Activated CD8-positive, alpha-beta memory T cell treated with anti-CD3 and anti-CD28 coated beads for 4 hours (primary cell): ENCODE data around the gene SDK1.

ENCODE experiments used
- DNase-seq, 2 donors: peaks; one replicate each; pipeline ENCODE4 v3.0.0-alpha.2; 2020; ENCODE audit warnings: low read depth in 2 of 2

The SDK1 gene

DNA sequence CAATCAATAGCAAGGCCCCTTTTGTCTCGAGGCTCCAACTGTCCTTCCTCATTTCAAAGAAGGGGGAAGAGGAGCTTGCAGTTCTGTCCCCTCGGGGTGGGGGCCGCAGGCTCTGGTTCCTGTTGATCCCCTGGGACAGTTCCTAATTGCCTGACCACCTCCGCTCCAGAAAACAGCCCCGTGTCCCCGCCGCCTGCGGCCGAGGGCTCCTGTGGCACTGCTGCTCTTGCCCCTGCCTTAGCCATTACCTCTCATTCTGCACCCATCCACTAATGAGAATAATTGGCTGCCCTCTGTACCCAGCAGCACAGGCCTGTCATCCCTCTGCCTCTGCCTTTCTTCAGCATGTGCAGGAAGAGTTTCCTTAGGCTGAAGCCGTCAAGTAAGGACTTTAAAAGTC is 712.7 kb downstream of the SDK1 start:
- no peak for DNase-seq

GRCh38 chr7:4014346-4015050 is 713.4 kb downstream of the SDK1 start:
- DNase-seq: no peak

DNA sequence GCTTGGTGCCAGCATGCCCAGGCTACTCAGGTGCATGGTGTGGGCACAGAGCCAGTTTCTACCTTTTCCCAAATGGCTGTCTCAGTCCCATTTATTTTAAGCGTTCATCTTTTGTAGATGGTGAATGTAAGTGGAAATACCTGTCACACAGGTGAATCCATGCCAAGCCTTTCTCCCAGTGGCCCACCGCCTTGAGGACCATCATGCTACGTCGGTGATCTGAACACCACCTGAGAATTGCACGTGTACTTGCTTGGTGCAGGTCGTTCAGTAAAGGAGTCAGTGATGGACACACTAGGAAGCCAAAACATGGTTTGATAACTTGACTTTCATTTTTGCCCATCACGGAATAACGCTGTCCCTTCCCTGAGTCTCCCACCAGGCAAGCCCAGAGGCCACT is 714.3 kb downstream of the SDK1 start:
- DNase-seq: no peak

DNA sequence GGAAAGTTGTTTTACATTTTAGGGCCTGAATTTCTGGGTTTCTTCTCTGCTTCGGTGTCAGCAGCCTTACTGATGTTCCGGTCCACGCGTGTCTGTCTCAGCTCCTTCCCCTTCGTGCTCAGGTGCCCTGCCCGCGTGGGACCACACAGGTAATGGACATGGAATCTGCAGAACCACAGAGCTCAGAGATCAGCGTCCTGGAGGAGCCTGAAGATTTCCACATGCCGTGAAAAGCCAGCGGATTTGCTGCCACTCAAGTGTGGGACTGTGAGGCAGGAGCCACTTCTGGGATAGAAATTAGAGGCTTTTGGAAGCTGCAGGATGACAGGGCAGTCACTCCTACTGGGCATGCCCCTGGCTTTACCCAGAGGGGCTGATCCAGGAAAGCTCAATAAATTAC is 714.9 kb downstream of the SDK1 start:
- DNase-seq: no peak

DNA sequence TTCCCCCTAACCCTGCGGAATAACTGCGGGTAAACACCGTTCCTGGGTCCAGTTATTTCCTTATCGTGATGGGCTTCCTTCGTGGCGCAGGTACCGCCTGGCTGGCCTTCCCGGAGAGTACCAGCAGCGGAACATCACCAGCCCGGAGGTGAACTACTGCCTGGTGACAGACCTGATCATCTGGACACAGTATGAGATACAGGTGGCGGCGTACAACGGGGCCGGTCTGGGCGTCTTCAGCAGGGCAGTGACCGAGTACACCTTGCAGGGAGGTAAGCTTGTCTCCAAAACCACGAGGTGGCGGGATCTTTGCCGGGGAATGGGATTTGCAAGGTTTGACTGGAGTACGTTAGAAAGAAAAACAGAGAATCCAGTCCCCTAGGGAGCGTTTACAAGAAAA is 716.0 kb downstream of the SDK1 start:
- DNase-seq: no peak

DNA sequence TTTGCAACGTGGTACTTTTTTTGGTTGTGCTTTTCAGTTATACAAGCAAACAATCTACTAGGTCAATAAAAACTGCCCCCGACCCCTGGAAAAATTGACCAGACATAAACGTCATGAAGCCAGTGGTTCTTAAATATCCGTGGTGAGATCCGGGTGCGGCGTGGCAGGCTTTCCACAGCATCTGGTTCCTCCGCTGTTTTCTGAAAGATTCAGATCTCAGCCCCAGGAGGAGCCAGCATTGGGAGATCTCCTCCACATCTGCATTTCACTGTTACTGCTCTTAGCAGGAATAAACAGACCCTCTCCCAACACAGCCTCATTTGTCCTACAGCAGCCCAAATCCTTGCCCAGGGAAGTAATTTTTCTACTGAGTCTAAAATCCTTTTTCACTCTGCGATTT is 716.7 kb downstream of the SDK1 start:
- DNase-seq: no peak

GRCh38 chr7:4018601-4019316 is 717.7 kb downstream of the SDK1 start:
- DNase-seq: no peak

DNA sequence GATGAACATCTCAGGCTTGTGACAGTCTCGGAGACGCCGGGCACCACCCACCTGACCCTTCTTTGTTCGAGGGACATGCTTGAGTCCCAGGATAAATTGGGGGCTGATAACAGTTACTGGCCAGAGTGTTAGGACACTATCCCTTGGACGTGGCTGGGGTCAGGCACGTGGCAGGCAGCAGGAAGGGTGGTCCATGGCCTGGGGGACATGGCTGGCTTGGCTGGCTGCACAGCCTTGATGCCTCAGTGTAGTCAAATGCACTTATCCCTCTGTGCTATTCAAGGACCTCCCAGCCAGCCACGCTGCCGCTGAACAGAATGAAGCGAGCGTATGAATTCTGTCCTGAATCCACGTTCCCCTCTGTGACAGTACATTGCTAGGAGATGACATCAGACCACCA is 719.0 kb downstream of the SDK1 start:
- no peak for DNase-seq

DNA sequence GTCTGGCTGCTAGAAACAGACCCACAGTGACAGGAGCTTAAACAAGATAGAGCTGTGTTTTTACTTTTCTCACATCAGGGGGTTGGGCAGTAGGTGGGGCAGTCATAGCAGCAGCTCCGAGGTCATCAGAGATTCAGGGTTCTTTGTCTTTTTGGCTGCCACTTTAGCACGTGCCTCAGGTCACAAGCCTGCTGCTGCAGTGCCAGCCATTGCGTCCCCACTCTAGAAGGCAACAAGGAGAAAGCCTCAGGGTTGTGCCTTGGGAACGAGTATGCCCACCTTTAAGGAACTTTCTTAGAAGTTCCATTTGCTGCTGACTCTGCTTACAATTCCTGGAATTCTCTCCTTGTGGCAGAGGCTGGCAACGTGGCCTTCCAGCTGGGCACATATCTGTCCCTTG is 720.4 kb downstream of the SDK1 start:
- no peak for DNase-seq

GRCh38 chr7:4022265-4022664 is 721.2 kb downstream of the SDK1 start:
- no peak for DNase-seq

DNA sequence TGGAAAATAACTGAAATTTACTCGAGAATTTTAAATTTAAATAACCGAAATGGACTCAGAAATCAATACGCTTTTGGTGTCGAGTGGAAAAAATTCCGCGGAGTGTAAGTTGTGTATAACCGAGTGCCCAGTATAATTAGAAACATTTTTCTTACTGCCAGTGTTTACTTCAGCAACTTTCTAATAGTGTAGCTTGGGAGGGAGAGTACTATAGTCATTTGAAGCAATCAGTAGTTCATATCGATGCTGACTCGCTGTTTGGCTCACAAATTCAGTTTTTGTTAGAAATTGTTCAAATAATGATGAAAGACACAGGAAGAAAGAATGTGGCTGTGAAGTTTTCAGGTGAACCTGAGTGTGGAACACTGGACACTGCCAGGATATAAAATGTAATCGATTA is 722.5 kb downstream of the SDK1 start:
- DNase-seq: no peak

DNA sequence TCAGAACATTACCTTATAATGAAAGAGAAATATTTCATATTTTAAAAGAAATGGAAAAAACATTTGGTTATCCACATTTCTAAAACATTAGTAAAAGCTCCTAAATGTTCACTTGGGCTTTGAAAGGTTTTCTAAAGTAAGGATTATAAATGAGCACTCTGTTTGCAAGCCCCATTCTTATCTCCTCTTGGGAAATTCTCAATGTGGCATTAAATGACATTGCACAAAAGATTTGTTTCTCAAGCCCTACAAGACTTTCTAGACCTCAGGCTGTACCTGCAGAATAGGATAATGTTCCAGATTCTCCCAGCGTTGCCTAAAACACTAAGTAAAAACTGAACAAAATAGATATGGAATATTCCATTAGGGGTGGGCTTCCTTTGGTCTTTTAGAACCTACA is 723.1 kb downstream of the SDK1 start:
- DNase-seq: no peak

GRCh38 chr7:4024806-4025205 is 723.8 kb downstream of the SDK1 start:
- no peak for DNase-seq

DNA sequence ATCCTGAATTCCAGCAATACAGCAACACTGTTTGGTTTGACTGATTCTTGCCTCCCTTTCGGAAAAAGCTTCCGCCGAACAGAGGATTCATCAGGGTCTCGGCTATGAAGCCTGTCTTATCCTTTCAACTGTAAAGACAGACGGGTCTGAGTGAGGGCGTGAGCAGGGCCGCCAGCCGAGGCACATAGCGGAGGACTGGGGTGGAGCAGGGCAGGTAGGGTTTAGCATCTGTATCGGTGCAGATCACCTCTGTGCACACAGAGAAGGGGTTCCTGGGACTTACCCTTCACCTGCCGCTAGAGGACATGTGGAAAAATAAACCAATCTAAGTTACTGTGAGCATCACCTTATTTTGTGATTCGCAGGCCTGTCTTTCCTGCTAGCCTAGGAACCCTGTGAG is 724.2 kb downstream of the SDK1 start:
- DNase-seq: no peak

GRCh38 chr7:4025694-4026615 is 724.9 kb downstream of the SDK1 start:
- DNase-seq: no peak

DNA sequence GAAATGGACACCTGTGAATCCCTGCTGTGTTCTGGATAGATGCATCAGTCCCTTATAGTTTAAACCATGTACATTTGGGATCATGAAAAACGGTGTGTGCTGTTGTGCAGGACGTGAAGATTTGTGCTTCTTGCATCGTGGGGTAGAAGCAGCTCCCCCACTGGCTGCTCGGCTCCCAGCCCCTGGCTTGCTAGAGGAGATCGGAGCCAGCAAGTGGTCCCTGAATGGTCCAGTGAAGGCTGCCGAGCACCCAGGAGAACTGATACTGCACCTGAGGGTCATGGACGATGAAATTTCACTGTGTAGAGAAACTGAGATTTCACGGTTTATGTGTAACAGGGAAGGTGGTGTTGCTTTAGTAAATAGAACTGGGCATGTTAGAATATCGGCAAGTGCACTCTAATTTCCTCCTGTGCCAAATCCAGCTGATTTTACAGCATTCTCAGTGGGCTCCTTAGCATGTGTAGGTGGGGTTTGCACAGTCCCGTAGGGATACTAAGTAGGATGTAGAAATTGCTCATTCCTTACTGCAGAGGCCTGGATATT is 726.0 kb downstream of the SDK1 start:
- no peak for DNase-seq

DNA sequence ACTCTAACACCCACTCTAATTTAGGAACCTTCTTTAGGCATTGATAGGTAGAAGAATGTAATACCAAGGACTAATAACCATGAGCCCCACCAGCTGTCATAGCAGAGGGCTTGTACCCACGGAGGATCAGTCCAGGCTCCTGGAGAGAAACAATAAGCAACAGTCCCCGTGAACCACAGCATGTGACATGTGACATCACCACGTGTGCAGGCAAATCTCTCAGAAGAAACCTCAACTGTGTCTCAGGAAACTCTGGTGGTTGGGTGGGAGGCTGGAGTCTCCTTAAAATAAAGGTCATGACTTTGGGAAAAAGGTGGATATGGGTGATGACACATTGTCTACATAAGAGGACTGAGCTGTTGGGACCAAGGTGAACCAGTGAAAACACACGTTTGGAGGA is 727.2 kb downstream of the SDK1 start:
- DNase-seq: no peak

- DNase-seq: no peak
These were observed 728.9 kb downstream of the SDK1 start for GRCh38 chr7:4029941-4030340.

GRCh38 chr7:4030346-4030950 is 729.4 kb downstream of the SDK1 start:
- no peak for DNase-seq

GRCh38 chr7:4033996-4034395 is 732.9 kb downstream of the SDK1 start:
- DNase-seq: no peak

GRCh38 chr7:4037308-4037707 is 736.3 kb downstream of the SDK1 start:
- no peak for DNase-seq

DNA sequence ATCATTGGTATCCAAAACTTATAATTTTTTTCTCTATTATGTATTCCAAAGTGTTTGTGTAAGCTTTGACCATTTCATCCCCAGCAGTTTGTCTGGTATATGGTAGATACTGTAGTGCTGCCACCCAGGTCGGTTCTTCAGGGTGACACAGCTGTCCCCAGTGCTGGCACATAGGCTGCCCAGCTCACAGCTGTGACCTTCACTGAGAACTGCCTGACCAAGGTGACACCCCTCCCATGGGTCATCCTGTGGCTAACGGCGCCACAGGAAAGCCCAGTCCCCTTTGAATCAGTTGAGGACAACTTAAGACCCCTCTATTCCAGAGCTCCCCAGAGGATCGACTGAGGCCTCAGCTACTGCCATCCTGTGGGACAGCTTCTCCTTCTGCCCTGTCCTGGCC is 736.8 kb downstream of the SDK1 start:
- DNase-seq: no peak
